GM19035 (cell line): ENCODE data around the gene ALOX12B.

Source experiments
- ATAC-seq: cut with Tn5 transposase; IDR thresholded peaks from one replicate; pipeline ENCODE4 v1.9.1; 2021; ENCODE audit not compliant: unreplicated experiment

Gene ALOX12B

GRCh38 chr17:8087075-8087951, at the start of gene ALOX12B:
Gene ALOX12B, minus strand, starts transcription at chr17:8087716. Its CDS starts 274 bp downstream, at chr17:8087442.
- no peak for ATAC-seq

- no peak for ATAC-seq
Measured at GRCh38 chr17:8133941-8134340, 46.4 kb upstream of the ALOX12B start.

- no peak for ATAC-seq
Measured at GRCh38 chr17:8133399-8133798, 45.9 kb upstream of the ALOX12B start.

GRCh38 chr17:8131844-8132441, 44.4 kb upstream of the ALOX12B start:
- ATAC-seq, result no peak

GRCh38 chr17:8128125-8128784, 40.7 kb upstream of the ALOX12B start:
- no peak for ATAC-seq

- ATAC-seq, result no peak
Measured at GRCh38 chr17:8126491-8127066, 39.1 kb upstream of the ALOX12B start.

GRCh38 chr17:8125947-8126490, 38.5 kb upstream of the ALOX12B start:
- no peak for ATAC-seq

- peak; percentile 39 for ATAC-seq
Measured at GRCh38 chr17:8125154-8125946, 37.8 kb upstream of the ALOX12B start.

- ATAC-seq, result no peak
Measured at GRCh38 chr17:8124350-8125153, 37.0 kb upstream of the ALOX12B start.

GRCh38 chr17:8123695-8124349, 36.3 kb upstream of the ALOX12B start, which contains the start of gene HES7:
Gene HES7, minus strand, starts transcription at chr17:8124106. Its CDS starts 22 bp downstream, at chr17:8124084.
- ATAC-seq, result no peak

GRCh38 chr17:8122924-8123694, 35.6 kb upstream of the ALOX12B start:
- ATAC-seq, result no peak

- no peak for ATAC-seq
Measured at GRCh38 chr17:8122422-8122923, 35.0 kb upstream of the ALOX12B start.

GRCh38 chr17:8121681-8122421, 34.3 kb upstream of the ALOX12B start:
- no peak for ATAC-seq

GRCh38 chr17:8121407-8121680, 33.8 kb upstream of the ALOX12B start:
- ATAC-seq, result no peak

- ATAC-seq, result no peak
Measured at GRCh38 chr17:8120520-8121406, 33.2 kb upstream of the ALOX12B start.
